OCI-LY7 (cell line): ENCODE data around the gene CEBPG. TPM values are rescaled to one million over a fixed set of nuclear protein-coding genes. Genes with fewer than 3 reads are reported as not detected.

Experiments used
- BruUV-seq: library from RNA; stranded (reverse); fragments of 400-500 nt; replicated peaks from 2 replicates; lab custom pipeline; 2021; lab: Mats Ljungman, UMichigan
- CTCF ChIA-PET: fragments of 300-600 bp; sonication (Branson Sonifier 250); formaldehyde crosslinking; loops from one replicate; lab custom pipeline; 2022; ENCODE audit warnings: antibody characterized with exemption; ENCODE audit not compliant: unreplicated experiment; lab: Charles Lee
- POLR2A ChIA-PET: fragments of 300-600 bp; sonication (Branson Sonifier 250); formaldehyde crosslinking; loops from one replicate; lab custom pipeline; 2022; ENCODE audit warnings: antibody characterized with exemption; lab: Charles Lee
- DNase-seq: peaks from one replicate; pipeline ENCODE4 v3.0.0-alpha.2; 2015; ENCODE audit warnings: low spot score
- H2AFZ ChIP-seq: fragments of 200-600 bp; sonication (generic), shearing (Covaris generic); 2 replicates; pipeline ENCODE4 v1.6.1; 2014; ENCODE audit warnings: mild to moderate bottlenecking, antibody characterized with exemption, low read length, moderate library complexity
- H3K27ac ChIP-seq: fragments of 200-600 bp; sonication (generic); 2 replicates; pipeline ENCODE4 v1.5.1; 2014; ENCODE audit warnings: mixed run types, low read depth, mild to moderate bottlenecking, moderate library complexity, low read length, inconsistent platforms; ENCODE audit not compliant: poor library complexity, severe bottlenecking
- H3K36me3 ChIP-seq: fragments of 200-600 bp; sonication (generic); 2 replicates; pipeline ENCODE4 v1.6.1; 2014; ENCODE audit warnings: mild to moderate bottlenecking, antibody characterized with exemption, low read length, moderate library complexity, mixed read lengths; ENCODE audit not compliant: insufficient read depth
- H3K4me1 ChIP-seq: fragments of 200-600 bp; sonication (generic); 2 replicates; pipeline ENCODE4 v1.5.1; 2014; ENCODE audit warnings: mild to moderate bottlenecking, low read length; ENCODE audit not compliant: insufficient read depth, poor library complexity, severe bottlenecking
- H3K4me2 ChIP-seq: fragments of 200-600 bp; sonication (generic); 2 replicates; pipeline ENCODE4 v1.6.1; 2014; ENCODE audit warnings: mild to moderate bottlenecking, low read length
- H3K4me3 ChIP-seq: fragments of 200-600 bp; sonication (generic); 2 replicates; pipeline ENCODE4 v1.5.1; 2014; ENCODE audit warnings: mild to moderate bottlenecking, low read depth, low read length; ENCODE audit not compliant: poor library complexity, severe bottlenecking
- H3K79me2 ChIP-seq: fragments of 200-600 bp; sonication (generic); 2 replicates; pipeline ENCODE4 v1.6.1; 2016; ENCODE audit warnings: low read depth, mild to moderate bottlenecking, low read length, moderate library complexity, mixed read lengths; ENCODE audit not compliant: insufficient read depth
- H3K9me2 ChIP-seq: fragments of 200-600 bp; sonication (generic); 2 replicates; pipeline ENCODE4 v1.6.1; 2016; ENCODE audit warnings: mild to moderate bottlenecking, low read length, mixed read lengths; ENCODE audit not compliant: insufficient read depth
- H3K9me3 ChIP-seq: fragments of 200-600 bp; sonication (generic); 2 replicates; pipeline ENCODE4 v1.6.1; 2014; ENCODE audit warnings: mild to moderate bottlenecking, mixed run types, low read length, mixed read lengths
- H4K20me1 ChIP-seq: fragments of 200-600 bp; sonication (generic); 2 replicates; pipeline ENCODE4 v1.6.1; 2014; ENCODE audit warnings: mild to moderate bottlenecking, antibody characterized with exemption, low read length, moderate library complexity, mixed read lengths; ENCODE audit not compliant: insufficient read depth
- EZH2phosphoT487 ChIP-seq: fragments of 200-600 bp; sonication (generic); IDR thresholded peaks from 2 replicates; pipeline ENCODE4 v1.6.1; 2018; ENCODE audit warnings: low read depth, borderline replicate concordance, mild to moderate bottlenecking, mixed run types, antibody characterized with exemption, low read length, moderate library complexity, mixed read lengths
- intact Hi-C: fragments of 100-400 bp; cut with micrococcal nuclease; formaldehyde crosslinking; loops from one replicate; pipeline ENCODE4 v1.10.0; 2022; ENCODE audit not compliant: unreplicated experiment
- total RNA-seq, 2 experiments: library from RNA; depleted of rRNA in 1 of 2; stranded (reverse); fragments of >200 nt in 1 of 2; shearing (Covaris generic) in 1 of 2; gene quantifications; 2 replicates each; pipeline ENCODE4 v1.2.3, GENCODE V29; 2014 to 2022
- TF ChIP-seq, protein P1 (sequence below): fragments of 200-600 bp; sonication (generic); conservative IDR thresholded peaks from 2 replicates; pipeline ENCODE4 v1.5.1; 2014; ENCODE audit warnings: mild to moderate bottlenecking, antibody characterized with exemption, low read length, moderate library complexity, mixed read lengths

The CEBPG gene
- total RNA-seq, 2 experiments from 2014 or later, result 44.9 to 45.1 TPM

DNA sequence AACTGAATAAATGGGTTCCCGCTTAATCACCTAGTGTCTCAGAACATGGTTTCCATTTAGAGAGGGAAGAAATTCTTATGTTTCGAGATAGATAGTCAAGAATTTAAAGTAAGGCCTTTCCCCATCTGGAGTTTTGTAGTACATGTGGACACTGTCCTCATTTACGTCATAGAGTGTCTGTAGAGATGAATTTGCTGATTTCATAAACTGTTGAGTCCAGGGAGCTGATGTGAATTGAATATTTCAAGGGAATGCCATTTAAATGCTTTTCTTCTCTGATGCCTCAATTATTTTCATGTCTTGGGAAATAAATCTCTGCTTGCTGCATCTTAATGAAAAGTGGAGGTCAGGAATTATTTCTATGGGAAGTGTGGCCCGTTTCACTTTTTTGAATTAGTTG, 9.5 kb downstream of the CEBPG start:
- H2AFZ ChIP-seq, result no peak overlapping the region
- CTCF ChIA-PET, result no interaction called here
- DNase-seq, result no peak
- peaks cover 62% of the 10 kb centered on the region for H3K36me3 ChIP-seq
- H4K20me1 ChIP-seq, result peaks cover 25% of the 10 kb centered on the region
- H3K4me1 ChIP-seq, result no peaks in the 10 kb centered on the region
- no peaks in the 10 kb centered on the region for H3K9me2 ChIP-seq
- intact Hi-C loops, result no loop called here
- no peak overlapping the region for H3K4me3 ChIP-seq
- no TSS peak for BruUV-seq
- POLR2A ChIA-PET, result no interaction called here
- no peak for TF ChIP-seq EZH2phosphoT487
- TF ChIP-seq, protein P1, sequence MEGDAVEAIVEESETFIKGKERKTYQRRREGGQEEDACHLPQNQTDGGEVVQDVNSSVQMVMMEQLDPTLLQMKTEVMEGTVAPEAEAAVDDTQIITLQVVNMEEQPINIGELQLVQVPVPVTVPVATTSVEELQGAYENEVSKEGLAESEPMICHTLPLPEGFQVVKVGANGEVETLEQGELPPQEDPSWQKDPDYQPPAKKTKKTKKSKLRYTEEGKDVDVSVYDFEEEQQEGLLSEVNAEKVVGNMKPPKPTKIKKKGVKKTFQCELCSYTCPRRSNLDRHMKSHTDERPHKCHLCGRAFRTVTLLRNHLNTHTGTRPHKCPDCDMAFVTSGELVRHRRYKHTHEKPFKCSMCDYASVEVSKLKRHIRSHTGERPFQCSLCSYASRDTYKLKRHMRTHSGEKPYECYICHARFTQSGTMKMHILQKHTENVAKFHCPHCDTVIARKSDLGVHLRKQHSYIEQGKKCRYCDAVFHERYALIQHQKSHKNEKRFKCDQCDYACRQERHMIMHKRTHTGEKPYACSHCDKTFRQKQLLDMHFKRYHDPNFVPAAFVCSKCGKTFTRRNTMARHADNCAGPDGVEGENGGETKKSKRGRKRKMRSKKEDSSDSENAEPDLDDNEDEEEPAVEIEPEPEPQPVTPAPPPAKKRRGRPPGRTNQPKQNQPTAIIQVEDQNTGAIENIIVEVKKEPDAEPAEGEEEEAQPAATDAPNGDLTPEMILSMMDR, result no peak
- no peaks in the 10 kb centered on the region for H3K9me3 ChIP-seq
- H3K27ac ChIP-seq, result no peak overlapping the region
- H3K4me2 ChIP-seq, result no peak overlapping the region
- H3K79me2 ChIP-seq, result peaks cover 54% of the 10 kb centered on the region

DNA sequence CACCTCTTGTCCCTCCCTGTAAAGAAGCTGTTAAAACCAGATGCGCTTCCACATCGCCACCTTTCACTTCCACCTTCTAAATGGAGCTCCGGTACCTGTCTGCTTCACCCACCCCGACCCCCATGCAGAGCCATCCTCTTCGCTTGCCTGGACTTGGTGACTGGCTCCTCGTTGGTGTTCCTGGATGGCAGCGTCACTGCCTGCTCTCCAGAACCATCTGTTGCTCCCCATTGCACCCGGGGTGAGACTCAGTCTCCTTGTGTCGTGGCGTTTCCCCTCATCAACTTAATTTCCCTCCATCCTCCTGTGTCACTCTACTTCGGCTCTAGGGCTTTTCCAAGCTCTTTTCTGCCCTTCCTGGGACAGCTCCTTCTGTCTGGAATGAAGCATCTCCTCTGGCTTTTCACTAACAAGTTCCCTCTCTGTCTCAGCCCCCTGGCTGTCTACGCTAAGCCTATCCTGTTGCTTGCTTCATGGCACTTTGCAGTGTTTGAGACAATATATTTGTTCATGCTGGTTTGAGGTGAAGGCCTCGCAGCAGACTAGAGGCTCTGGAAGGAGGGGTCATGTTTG, 10.3 kb downstream of the CEBPG start:
- Histone ChIP-seq H3K4me1 (no peaks in the 10 kb centered on the region), H3K9me2 (no peaks in the 10 kb centered on the region), H3K9me3 (no peaks in the 10 kb centered on the region), H3K4me2 (no peak overlapping the region), H3K36me3 (peaks cover 53% of the 10 kb centered on the region), H3K27ac (no peak overlapping the region), H3K79me2 (peaks cover 46% of the 10 kb centered on the region), H3K4me3 (no peak overlapping the region), H4K20me1 (peaks cover 22% of the 10 kb centered on the region), H2AFZ (no peak overlapping the region)
- ChIA-PET CTCF (interaction anchor here (0.6 kb wide), 1 partner anchor 451 kb away, joined by 3 read pairs; no protein-coding TSS in a partner anchor), POLR2A (interaction anchor here (0.6 to 1.1 kb wide), 4 partner anchors 9 to 565 kb away, joined by 3 to 4 read pairs (median 4); partner anchors contain the start of gene CEBPG)
- DNase-seq, result no peak
- BruUV-seq, result no TSS peak
- TF ChIP-seq, protein P1, result no peak
- TF ChIP-seq EZH2phosphoT487, result no peak
- intact Hi-C loops, result no loop called here

DNA sequence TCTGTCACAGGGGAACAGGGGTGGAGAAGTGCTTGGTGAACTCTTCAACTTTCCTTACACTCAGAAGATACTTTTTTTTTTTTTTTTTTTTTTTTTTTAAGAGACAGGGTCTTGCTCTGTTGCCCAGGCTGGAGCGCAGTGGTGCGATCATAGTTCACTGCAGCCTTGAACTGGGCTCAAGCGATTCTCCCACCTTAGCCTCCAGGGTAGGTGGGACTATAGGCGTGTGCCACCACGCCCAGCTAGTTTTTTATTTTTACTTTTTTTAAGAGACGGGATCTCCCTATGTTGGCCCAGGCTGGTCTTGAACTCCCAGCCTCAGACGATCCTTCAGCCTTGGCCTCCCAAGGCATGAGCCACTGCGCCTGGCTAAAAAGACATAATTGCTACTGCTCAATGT, 11.5 kb downstream of the CEBPG start:
- intact Hi-C loops, result no loop called here
- H4K20me1 ChIP-seq, result peaks cover 10% of the 10 kb centered on the region; the same call in 1 of the 2 replicates

More for the DNA sequence above, 11.5 kb downstream of the CEBPG start:
- Histone ChIP-seq H3K4me1 (no peaks in the 10 kb centered on the region), H3K36me3 (peaks cover 42% of the 10 kb centered on the region), H3K79me2 (peaks cover 34% of the 10 kb centered on the region), H3K4me3 (no peak overlapping the region), H3K4me2 (no peak overlapping the region), H3K27ac (no peak overlapping the region), H3K9me2 (no peaks in the 10 kb centered on the region), H2AFZ (no peak overlapping the region), H3K9me3 (no peaks in the 10 kb centered on the region)
- DNase-seq, result no peak
- BruUV-seq, result no TSS peak
- ChIA-PET CTCF (no interaction called here), POLR2A (no interaction called here)
- TF ChIP-seq EZH2phosphoT487, result no peak
- TF ChIP-seq, protein P1, result no peak
